Erythroblast (primary cell): ENCODE measurements around the gene HS3ST2.

Experiments
- GATA1 ChIP-seq: IDR thresholded peaks from 2 replicates; pipeline ENCODE4 v1.6.1; 2011; ENCODE audit warnings: low read depth, mild to moderate bottlenecking, control low read depth, low read length, moderate library complexity
- POLR2A ChIP-seq: IDR thresholded peaks from 2 replicates; pipeline ENCODE4 v1.6.1; 2011; ENCODE audit warnings: mild to moderate bottlenecking, low read length

- TF ChIP-seq POLR2A (no peak), GATA1 (no peak)
Measured at GRCh38 chr16:22786284-22786683, 27.7 kb upstream of the HS3ST2 start.
